Measurements from ENCODE around the gene SPECC1.

DNA sequence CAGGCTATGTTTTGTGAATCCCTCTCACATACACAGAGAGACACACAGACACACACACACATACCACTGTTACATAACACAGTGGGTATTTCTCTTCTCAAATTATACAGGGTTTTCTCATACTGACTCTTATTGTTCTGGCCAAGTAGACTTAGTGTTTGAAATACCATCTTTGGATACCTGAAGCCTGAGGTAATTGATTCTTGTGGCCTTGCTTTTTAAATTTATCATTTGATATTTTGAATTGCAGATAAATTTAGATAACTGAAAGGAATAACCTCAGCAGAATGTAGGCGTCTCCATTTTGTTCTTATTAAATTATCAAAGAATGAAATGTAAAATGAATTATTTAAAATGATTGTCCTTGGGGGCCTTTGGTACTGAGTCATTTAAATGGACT lies 234.4 kb downstream of the SPECC1 start:
- TF ChIP-seq, protein P1, sequence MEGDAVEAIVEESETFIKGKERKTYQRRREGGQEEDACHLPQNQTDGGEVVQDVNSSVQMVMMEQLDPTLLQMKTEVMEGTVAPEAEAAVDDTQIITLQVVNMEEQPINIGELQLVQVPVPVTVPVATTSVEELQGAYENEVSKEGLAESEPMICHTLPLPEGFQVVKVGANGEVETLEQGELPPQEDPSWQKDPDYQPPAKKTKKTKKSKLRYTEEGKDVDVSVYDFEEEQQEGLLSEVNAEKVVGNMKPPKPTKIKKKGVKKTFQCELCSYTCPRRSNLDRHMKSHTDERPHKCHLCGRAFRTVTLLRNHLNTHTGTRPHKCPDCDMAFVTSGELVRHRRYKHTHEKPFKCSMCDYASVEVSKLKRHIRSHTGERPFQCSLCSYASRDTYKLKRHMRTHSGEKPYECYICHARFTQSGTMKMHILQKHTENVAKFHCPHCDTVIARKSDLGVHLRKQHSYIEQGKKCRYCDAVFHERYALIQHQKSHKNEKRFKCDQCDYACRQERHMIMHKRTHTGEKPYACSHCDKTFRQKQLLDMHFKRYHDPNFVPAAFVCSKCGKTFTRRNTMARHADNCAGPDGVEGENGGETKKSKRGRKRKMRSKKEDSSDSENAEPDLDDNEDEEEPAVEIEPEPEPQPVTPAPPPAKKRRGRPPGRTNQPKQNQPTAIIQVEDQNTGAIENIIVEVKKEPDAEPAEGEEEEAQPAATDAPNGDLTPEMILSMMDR (conservative IDR thresholded peaks at IDR 0.05; ENCODE audit: low read depth, low read length), result no peak
- no peak for TF ChIP-seq EZH2 (IDR thresholded peaks at IDR 0.05; ENCODE audit: low read length, unreplicated experiment)

All from PC-3 (cell line).